HepG2 (cell line): Measurements from ENCODE around the gene CFAP43. TPM values are rescaled to one million over a fixed set of nuclear protein-coding genes. Genes with fewer than 3 reads are reported as not detected.

ENCODE experiments used
- ATAC-seq: fragments of 200-7000 bp; cut with Tn5 transposase; 3 replicates; pipeline ENCODE4 v1.9.1; 2020; ENCODE audit warnings: mild to moderate bottlenecking, moderate library complexity
- BruUV-seq: library from RNA; stranded (reverse); fragments of 400-500 nt; replicated peaks from 2 replicates; lab custom pipeline; 2021; lab: Mats Ljungman, UMichigan
- CTCF ChIA-PET: fragments of 300-600 bp; formaldehyde crosslinking; extraction: SDS; loops from one replicate; lab custom pipeline; 2021; ENCODE audit warnings: low total read pairs, inconsistent platforms, low intra/inter-chr PET ratio; lab: Yijun Ruan, JAX
- POLR2A ChIA-PET: fragments of 350-600 bp; sonication (Branson Sonifier 250); formaldehyde crosslinking; loops from one replicate; lab custom pipeline; 2020; ENCODE audit warnings: antibody characterized with exemption, inconsistent platforms; lab: Yijun Ruan, JAX
- DNase-seq: peaks from one replicate; pipeline ENCODE4 v3.0.0-alpha.2; 2015; ENCODE audit warnings: low spot score
- FAIRE-seq: peaks from 3 replicates; lab custom pipeline; 2011; peaks lifted over from hg19 to GRCh38; lab: Jason Lieb, UNC
- H2AFZ ChIP-seq: one replicate; pipeline ENCODE4 v1.6.1; 2011; ENCODE audit warnings: low read length, inconsistent platforms
- H3K27ac ChIP-seq: fragments of 300-600 bp; 3 replicates; pipeline ENCODE4 v1.8.0; 2011; ENCODE audit warnings: mixed run types, mild to moderate bottlenecking, mixed read lengths, low read length, inconsistent platforms; ENCODE audit not compliant: insufficient read depth; ENCODE audit errors: extremely low read length
- H3K27me3 ChIP-seq, 2 experiments: fragments of 200-600 bp in 1 of 2; 2 replicates in 1 of 2; 3 replicates in 1 of 2; pipeline versions ENCODE4 v1.6.0 to v1.8.0; 2011; ENCODE audit warnings: low read length in 2 of 2, mild to moderate bottlenecking in 2 of 2, moderate library complexity in 2 of 2, inconsistent platforms in 1 of 2; ENCODE audit not compliant: insufficient read depth in 2 of 2, control insufficient read depth in 1 of 2
- H3K36me3 ChIP-seq, 2 experiments: fragments of 200-600 bp in 1 of 2; replicated peaks in 1 of 2; 2 replicates in 1 of 2; 3 replicates in 1 of 2; pipeline versions ENCODE4 v1.5.1 to v1.8.0; 2011; ENCODE audit warnings: low read length in 2 of 2, inconsistent platforms in 1 of 2; ENCODE audit not compliant: insufficient read depth in 2 of 2, control insufficient read depth in 1 of 2
- H3K4me1 ChIP-seq: 2 replicates; pipeline ENCODE4 v1.5.1; 2012; ENCODE audit warnings: low read length, inconsistent platforms; ENCODE audit not compliant: insufficient read depth
- H3K4me2 ChIP-seq: 2 replicates; pipeline ENCODE4 v1.6.0; 2011; ENCODE audit warnings: low read depth, low read length, inconsistent platforms
- H3K4me3 ChIP-seq, 3 experiments: fragments of 200-600 bp in 1 of 3; sonication (generic), shearing (Covaris generic) in 1 of 3; replicated peaks in 1 of 3; 2 replicates each; pipeline ENCODE4 v1.5.1; 2011 to 2016; ENCODE audit warnings: low read length in 3 of 3, inconsistent platforms in 2 of 3, low read depth in 2 of 3, mild to moderate bottlenecking in 2 of 3, control low read depth in 1 of 3, mixed read lengths in 1 of 3; ENCODE audit not compliant: insufficient read depth in 1 of 3
- H3K79me2 ChIP-seq: one replicate; pipeline ENCODE4 v1.6.1; 2011; ENCODE audit warnings: low read length, inconsistent platforms; ENCODE audit not compliant: insufficient read depth
- H3K9ac ChIP-seq: 2 replicates; pipeline ENCODE4 v1.6.0; 2011; ENCODE audit warnings: mild to moderate bottlenecking, low read depth, low read length, inconsistent platforms; ENCODE audit not compliant: insufficient read depth
- H3K9me3 ChIP-seq: 2 replicates; pipeline ENCODE4 v1.5.1; 2012; ENCODE audit warnings: mild to moderate bottlenecking, low read length
- H4K20me1 ChIP-seq: 2 replicates; pipeline ENCODE4 v1.6.0; 2011; ENCODE audit warnings: inconsistent platforms, mild to moderate bottlenecking, low read length, moderate library complexity; ENCODE audit not compliant: insufficient read depth
- FOXK1 ChIP-seq: sonication (generic); formaldehyde crosslinking; IDR thresholded peaks from 2 replicates; pipeline ENCODE4 v1.4.0; 2020; ENCODE audit warnings: low read depth, missing genetic modification reagents, borderline replicate concordance
- GZF1 ChIP-seq: sonication (generic); formaldehyde crosslinking; IDR thresholded peaks from 2 replicates; pipeline ENCODE4 v1.5.1; 2020; ENCODE audit warnings: mild to moderate bottlenecking, missing genetic modification reagents
- HNF4A ChIP-seq: sonication (generic); formaldehyde crosslinking; IDR thresholded peaks from 2 replicates; pipeline ENCODE4 v1.4.0; 2020; ENCODE audit warnings: missing genetic modification reagents
- JUND ChIP-seq: sonication (generic); formaldehyde crosslinking; IDR thresholded peaks from 2 replicates; pipeline ENCODE4 v1.8.0; 2022; ENCODE audit warnings: mild to moderate bottlenecking, missing genetic modification reagents
- PAXIP1 ChIP-seq: sonication (generic); formaldehyde crosslinking; conservative IDR thresholded peaks from 2 replicates; pipeline ENCODE4 v1.4.0; 2020; ENCODE audit warnings: mild to moderate bottlenecking, missing genetic modification reagents, moderate library complexity
- ZNF101 ChIP-seq: sonication (generic); formaldehyde crosslinking; IDR thresholded peaks from 2 replicates; pipeline ENCODE4 v1.4.0; 2020; ENCODE audit warnings: mild to moderate bottlenecking, low read depth, missing genetic modification reagents, borderline replicate concordance
- ZNF431 ChIP-seq: sonication (generic); formaldehyde crosslinking; IDR thresholded peaks from 2 replicates; pipeline ENCODE4 v1.9.0; 2022; ENCODE audit warnings: missing genetic modification reagents, low read depth, mild to moderate bottlenecking, borderline replicate concordance
- ZNF460 ChIP-seq: sonication (generic); formaldehyde crosslinking; IDR thresholded peaks from 2 replicates; pipeline ENCODE4 v1.5.1; 2020; ENCODE audit warnings: missing genetic modification reagents, mild to moderate bottlenecking, borderline replicate concordance
- ZNF629 ChIP-seq: sonication (generic); formaldehyde crosslinking; conservative IDR thresholded peaks from 2 replicates; pipeline ENCODE4 v1.5.0; 2020; ENCODE audit warnings: missing genetic modification reagents
- WGBS: methylation state at CpG from one replicate; pipeline ENCODE4 v1.1.6; 2017; ENCODE audit warnings: low lambda C conversion rate; 5-methylcytosine and 5-hydroxymethylcytosine counted together
- in situ Hi-C: cut with HindIII; loops from 2 replicates; pipeline ENCODE4 v1.10.0; 2017; ENCODE audit warnings: low pct_unique_long_range_greater_than_20kb; ENCODE audit not compliant: extremely low pct_ligation_motif_present
- intact Hi-C: fragments of 100-400 bp; cut with micrococcal nuclease; formaldehyde crosslinking; loops from one replicate; pipeline ENCODE4 v1.10.0; 2022; ENCODE audit not compliant: unreplicated experiment
- polyA plus RNA-seq, 8 experiments: library from polyadenylated mRNA; depleted of rRNA in 3 of 8; stranded (reverse) in 7 of 8; unstranded in 1 of 8; fragments of >200 nt; fragmentation: Illumina TruSeq in 4 of 8; extraction: Trizol in 4 of 8; gene quantifications; 2 replicates each; pipeline versions ENCODE4 v1.2.1 to v1.2.3, GENCODE V29; 2011 to 2016; ENCODE audit warnings: low read depth in 4 of 8, missing spikeins in 1 of 8, mixed read lengths in 1 of 8; ENCODE audit not compliant: insufficient read depth in 1 of 8
- total RNA-seq, 5 experiments: library from RNA; depleted of rRNA; stranded (reverse); fragments of >200 nt; fragmentation: Illumina TruSeq; extraction: Trizol; gene quantifications; 2 replicates each; pipeline ENCODE4 v1.2.3, GENCODE V29; 2016; ENCODE audit warnings: low read depth in 1 of 5
- TF ChIP-seq, protein P1 (sequence below): sonication (generic); formaldehyde crosslinking; IDR thresholded peaks from 2 replicates; pipeline ENCODE4 v1.4.0; 2020; ENCODE audit warnings: mild to moderate bottlenecking, missing genetic modification reagents

The CFAP43 gene
- total and polyA plus RNA-seq, 2 of the 13 experiments (the other 11 are each of a cell fraction or from before 2014, with no cell fraction given), result 0.24 to 0.38 TPM

DNA sequence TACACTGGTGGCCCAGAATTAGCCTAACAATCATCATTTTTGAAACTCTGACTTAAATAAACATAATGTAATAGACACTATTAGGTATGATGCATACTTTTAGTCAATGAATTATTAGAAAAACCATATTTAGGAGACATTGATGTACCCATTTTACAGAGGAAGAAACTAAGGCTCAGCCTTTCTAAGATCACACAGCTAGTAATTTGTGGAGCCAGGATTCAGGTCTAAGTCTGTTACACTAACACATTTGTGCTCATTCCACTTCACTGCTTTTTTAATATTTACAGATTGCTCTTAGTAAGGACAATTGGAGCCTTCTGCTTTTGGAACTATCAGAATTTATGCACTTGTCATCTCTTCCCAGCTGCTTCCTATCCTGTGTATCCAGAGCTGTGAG is 8.9 kb downstream of the CFAP43 start:
- CTCF ChIA-PET, result no interaction called here
- FAIRE-seq, result no peak
- no peak overlapping the region for H3K4me2 ChIP-seq
- H3K27ac ChIP-seq, result no peak overlapping the region
- no peak overlapping the region for H3K9ac ChIP-seq
- H3K4me1 ChIP-seq, result peaks cover 18% of the 10 kb centered on the region
- no peaks in the 10 kb centered on the region for H4K20me1 ChIP-seq
- no TSS peak for BruUV-seq
- DNase-seq, result no peak
- in situ Hi-C loops, result no loop called here
- ATAC-seq, result no peak
- TF ChIP-seq FOXK1 (CRISPR knock-in tag), result no peak
- TF ChIP-seq ZNF460, result no peak
- no peak for TF ChIP-seq GZF1 (CRISPR knock-in tag)
- TF ChIP-seq ZNF629, result peak; percentile 66
- TF ChIP-seq ZNF101 (CRISPR knock-in tag), result no peak
- TF ChIP-seq, all 625 proteins: peak for 1
- intact Hi-C loops, result no loop called here
- Histone ChIP-seq H3K4me3 (no peak overlapping the region), H3K36me3 (no peaks in the 10 kb centered on the region), H3K27me3 (no peaks in the 10 kb centered on the region), H3K9me3 (no peaks in the 10 kb centered on the region), H2AFZ (no peak overlapping the region), H3K79me2 (no peaks in the 10 kb centered on the region)
- POLR2A ChIA-PET, result no interaction called here

- no TSS peak for BruUV-seq
- Histone ChIP-seq H3K27me3 (no peaks in the 10 kb centered on the region), H3K4me3 (no peak overlapping the region), H4K20me1 (no peaks in the 10 kb centered on the region), H3K9ac (no peak overlapping the region), H3K4me2 (peak overlapping the region; percentile 54), H3K27ac (no peak overlapping the region), H3K36me3 (no peaks in the 10 kb centered on the region), H3K79me2 (no peaks in the 10 kb centered on the region), H3K4me1 (peaks cover 18% of the 10 kb centered on the region), H3K9me3 (no peaks in the 10 kb centered on the region), H2AFZ (no peak overlapping the region)
- CTCF ChIA-PET, result no interaction called here
- FAIRE-seq, result peak; percentile 48
- intact Hi-C loops (no loop called here), in situ Hi-C loops (no loop called here)
- ATAC-seq, result peak; percentile 84
- DNase-seq, result peak; percentile 68
- POLR2A ChIA-PET, result interaction anchor here (0.6 to 1.5 kb wide), 2 partner anchors 35 to 99 kb away, joined by 3 read pairs; partner anchors contain the start of gene SFR1
- 0% methylated on average over 2 of the region's 2 CpGs for WGBS
- TF ChIP-seq JUND (CRISPR knock-in tag) (no peak), PAXIP1 (CRISPR knock-in tag) (peak; percentile 33; the same call in 1 of the 2 replicates), HNF4A (CRISPR knock-in tag) (peak; percentile 65; the same call in 1 of the 2 replicates), ZNF431 (no peak)
- TF ChIP-seq, protein P1, sequence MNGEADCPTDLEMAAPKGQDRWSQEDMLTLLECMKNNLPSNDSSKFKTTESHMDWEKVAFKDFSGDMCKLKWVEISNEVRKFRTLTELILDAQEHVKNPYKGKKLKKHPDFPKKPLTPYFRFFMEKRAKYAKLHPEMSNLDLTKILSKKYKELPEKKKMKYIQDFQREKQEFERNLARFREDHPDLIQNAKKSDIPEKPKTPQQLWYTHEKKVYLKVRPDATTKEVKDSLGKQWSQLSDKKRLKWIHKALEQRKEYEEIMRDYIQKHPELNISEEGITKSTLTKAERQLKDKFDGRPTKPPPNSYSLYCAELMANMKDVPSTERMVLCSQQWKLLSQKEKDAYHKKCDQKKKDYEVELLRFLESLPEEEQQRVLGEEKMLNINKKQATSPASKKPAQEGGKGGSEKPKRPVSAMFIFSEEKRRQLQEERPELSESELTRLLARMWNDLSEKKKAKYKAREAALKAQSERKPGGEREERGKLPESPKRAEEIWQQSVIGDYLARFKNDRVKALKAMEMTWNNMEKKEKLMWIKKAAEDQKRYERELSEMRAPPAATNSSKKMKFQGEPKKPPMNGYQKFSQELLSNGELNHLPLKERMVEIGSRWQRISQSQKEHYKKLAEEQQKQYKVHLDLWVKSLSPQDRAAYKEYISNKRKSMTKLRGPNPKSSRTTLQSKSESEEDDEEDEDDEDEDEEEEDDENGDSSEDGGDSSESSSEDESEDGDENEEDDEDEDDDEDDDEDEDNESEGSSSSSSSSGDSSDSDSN (CRISPR knock-in tag), result no peak
Measured at GRCh38 chr10:104220522-104220921, 11.6 kb downstream of the CFAP43 start.
